Measurements from ENCODE around the gene TNFRSF25.

DNA sequence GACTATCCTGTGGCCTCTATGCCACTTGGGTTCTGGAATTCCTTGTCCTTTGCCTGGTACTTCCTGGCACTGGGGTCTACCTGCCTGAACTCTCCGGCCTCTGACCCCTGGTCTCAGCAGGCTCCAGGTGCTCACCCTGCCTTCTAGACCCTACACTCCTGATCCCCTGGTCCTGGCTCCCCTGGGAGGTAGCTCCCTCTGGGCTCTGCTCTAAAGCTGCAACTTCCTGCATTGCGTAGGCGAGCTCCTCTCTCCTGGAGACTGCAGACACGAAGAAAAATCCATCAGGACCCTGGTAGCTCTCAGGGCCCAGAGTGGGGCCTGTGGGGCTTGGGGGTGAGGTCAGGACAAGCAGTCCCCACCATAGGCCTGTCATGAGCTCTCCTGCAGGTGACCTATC is 33.3 kb upstream of the TNFRSF25 start:
- TF ChIP-seq, protein P1, sequence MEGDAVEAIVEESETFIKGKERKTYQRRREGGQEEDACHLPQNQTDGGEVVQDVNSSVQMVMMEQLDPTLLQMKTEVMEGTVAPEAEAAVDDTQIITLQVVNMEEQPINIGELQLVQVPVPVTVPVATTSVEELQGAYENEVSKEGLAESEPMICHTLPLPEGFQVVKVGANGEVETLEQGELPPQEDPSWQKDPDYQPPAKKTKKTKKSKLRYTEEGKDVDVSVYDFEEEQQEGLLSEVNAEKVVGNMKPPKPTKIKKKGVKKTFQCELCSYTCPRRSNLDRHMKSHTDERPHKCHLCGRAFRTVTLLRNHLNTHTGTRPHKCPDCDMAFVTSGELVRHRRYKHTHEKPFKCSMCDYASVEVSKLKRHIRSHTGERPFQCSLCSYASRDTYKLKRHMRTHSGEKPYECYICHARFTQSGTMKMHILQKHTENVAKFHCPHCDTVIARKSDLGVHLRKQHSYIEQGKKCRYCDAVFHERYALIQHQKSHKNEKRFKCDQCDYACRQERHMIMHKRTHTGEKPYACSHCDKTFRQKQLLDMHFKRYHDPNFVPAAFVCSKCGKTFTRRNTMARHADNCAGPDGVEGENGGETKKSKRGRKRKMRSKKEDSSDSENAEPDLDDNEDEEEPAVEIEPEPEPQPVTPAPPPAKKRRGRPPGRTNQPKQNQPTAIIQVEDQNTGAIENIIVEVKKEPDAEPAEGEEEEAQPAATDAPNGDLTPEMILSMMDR (conservative IDR thresholded peaks at IDR 0.05 in 1 of 2, IDR thresholded peaks at IDR 0.05 in 1 of 2; ENCODE audit: low read depth in 1 of 2, low read length in 2 of 2), result no peak
- TF ChIP-seq EZH2 (IDR thresholded peaks at IDR 0.05; ENCODE audit: low read length, missing control alignments), result no peak

Measured in fibroblast of lung (primary cell).